ENCODE results near the gene OVOL1. TPM values are rescaled to one million over a fixed set of nuclear protein-coding genes. Genes with fewer than 3 reads are reported as not detected.

OVOL1 gene
- total RNA-seq, 4 donors from 2014 or later: not detected

DNA sequence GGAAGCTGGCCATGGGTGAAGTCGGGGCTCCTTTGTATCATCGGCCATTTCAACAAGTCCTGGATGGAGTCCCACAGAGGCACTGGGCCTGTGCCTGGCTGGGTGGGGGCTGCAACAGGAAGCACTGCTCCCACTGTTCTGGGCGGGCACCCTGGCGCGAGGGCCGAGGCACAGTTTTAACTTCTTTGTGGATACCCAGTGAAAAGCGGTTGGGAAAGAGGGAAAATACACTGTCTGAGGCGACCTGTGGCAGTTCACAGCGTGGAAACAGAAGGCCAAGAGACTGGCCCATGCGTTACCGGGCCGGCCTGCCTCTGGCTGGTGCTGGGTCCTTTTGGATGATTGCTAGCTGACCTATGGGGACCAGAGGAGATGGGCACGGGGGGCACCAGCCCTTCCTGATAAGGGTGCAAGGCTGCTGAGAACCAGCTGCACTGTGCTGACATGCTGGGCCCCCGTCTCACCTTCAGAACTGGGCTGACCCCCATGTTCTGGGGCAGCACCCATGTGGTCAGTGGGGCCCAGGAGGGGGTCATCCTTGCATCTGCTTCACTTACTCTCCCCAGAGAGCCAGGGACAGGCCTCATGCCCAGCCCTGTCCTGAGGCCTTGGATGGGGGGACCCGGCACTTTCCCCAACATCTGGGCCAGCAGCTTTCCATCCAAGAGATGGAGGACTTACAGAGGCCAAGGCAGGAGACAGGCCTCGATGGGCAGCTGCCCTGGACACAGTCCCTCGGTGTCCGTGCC is 4.2 kb downstream of the OVOL1 start:
- Histone ChIP-seq H3K4me3 (no peak overlapping the region), H3K27ac (replicated peaks in 1 of 4) (no peak overlapping the region), H3K4me1 (peaks cover 16 to 24% (median 23%) of the 10 kb centered on the region in 4 donors), H3K36me3 (no peaks in the 10 kb centered on the region), H3K9me3 (no peaks in the 10 kb centered on the region), H3K27me3 (peaks cover 19 to 89% (median 25%) of the 10 kb centered on the region in 4 donors)
- no peak for DNase-seq (ENCODE audit: extremely low spot score)
- intact Hi-C loops (cut with DNase I): no loop called here
- TF ChIP-seq POLR2A (IDR thresholded peaks at IDR 0.05; ENCODE audit: low read depth) (no peak), EP300 (IDR thresholded peaks at IDR 0.05) (no peak), POLR2AphosphoS5 (IDR thresholded peaks at IDR 0.05) (no peak)
- TF ChIP-seq, protein P1, sequence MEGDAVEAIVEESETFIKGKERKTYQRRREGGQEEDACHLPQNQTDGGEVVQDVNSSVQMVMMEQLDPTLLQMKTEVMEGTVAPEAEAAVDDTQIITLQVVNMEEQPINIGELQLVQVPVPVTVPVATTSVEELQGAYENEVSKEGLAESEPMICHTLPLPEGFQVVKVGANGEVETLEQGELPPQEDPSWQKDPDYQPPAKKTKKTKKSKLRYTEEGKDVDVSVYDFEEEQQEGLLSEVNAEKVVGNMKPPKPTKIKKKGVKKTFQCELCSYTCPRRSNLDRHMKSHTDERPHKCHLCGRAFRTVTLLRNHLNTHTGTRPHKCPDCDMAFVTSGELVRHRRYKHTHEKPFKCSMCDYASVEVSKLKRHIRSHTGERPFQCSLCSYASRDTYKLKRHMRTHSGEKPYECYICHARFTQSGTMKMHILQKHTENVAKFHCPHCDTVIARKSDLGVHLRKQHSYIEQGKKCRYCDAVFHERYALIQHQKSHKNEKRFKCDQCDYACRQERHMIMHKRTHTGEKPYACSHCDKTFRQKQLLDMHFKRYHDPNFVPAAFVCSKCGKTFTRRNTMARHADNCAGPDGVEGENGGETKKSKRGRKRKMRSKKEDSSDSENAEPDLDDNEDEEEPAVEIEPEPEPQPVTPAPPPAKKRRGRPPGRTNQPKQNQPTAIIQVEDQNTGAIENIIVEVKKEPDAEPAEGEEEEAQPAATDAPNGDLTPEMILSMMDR (IDR thresholded peaks at IDR 0.05): no peak
- 93% methylated on average over 16 of the region's 18 CpGs for WGBS

DNA sequence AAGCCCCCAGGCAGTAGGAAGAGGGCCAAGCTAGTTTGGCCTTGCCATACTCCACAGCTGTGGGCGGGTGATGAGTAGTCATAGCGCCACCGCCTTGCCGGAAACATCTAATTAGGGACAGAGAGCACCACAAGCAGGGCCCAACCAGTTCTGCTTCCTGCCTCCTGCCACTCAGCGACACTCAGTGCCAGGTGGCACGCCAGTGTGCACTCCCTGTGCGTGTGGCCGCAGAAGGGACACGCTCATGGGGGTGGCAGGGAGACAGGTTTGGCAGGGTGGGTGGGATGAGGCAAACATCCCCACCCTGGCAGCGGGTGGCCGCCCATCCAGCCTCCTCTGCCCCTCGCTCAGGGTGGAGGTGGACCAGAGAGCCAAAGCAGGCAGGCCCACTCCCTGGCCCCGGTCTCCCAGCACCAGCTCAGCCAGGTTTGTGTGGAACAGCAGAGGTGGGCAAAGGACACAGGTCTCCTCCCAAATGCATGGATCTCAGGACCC is 4.9 kb downstream of the OVOL1 start:
- intact Hi-C loops (cut with DNase I): no loop called here
- WGBS: no CpG with 5 or more reads among the region's 13 CpGs

DNA sequence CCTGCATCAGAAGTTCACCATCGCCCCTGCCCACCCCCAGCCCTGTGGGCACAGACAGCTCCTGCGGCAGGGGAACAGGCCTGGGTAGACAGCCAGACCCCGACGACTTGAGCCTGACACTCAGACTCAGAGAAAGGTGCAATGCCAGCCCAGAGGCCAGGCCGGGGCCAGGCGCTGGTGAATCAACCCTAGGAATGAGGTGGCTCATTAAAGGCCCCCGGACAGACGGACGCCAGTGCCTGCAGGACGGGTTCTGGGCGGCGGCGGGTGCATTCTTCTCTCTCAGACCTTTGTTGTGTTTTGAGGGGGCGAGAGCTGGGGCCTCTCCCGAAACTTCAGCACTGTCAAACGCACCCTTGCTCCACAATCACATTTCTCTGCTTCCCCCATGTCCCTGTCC is 5.6 kb downstream of the OVOL1 start:
- TF ChIP-seq POLR2A (IDR thresholded peaks at IDR 0.05; ENCODE audit: low read depth): no peak
- no peak for TF ChIP-seq EP300 (IDR thresholded peaks at IDR 0.05)
- TF ChIP-seq, protein P1 (IDR thresholded peaks at IDR 0.05): no peak
- TF ChIP-seq POLR2AphosphoS5 (IDR thresholded peaks at IDR 0.05): no peak
- Histone ChIP-seq H3K4me1 (peaks cover 6 to 10% (median 9%) of the 10 kb centered on the region in 4 donors), H3K36me3 (no peaks in the 10 kb centered on the region), H3K9me3 (no peaks in the 10 kb centered on the region), H3K27me3 (peaks cover 7 to 89% (median 14%) of the 10 kb centered on the region in 4 donors), H3K27ac (replicated peaks in 1 of 4) (no peak overlapping the region), H3K4me3 (no peak overlapping the region)
- DNase-seq (ENCODE audit: extremely low spot score): no peak
- WGBS: 86% methylated on average over 11 of the region's 16 CpGs
- intact Hi-C loops (cut with DNase I): no loop called here

More for the DNA sequence above, 4.9 kb downstream of the OVOL1 start:
- Histone ChIP-seq H3K9me3 (no peaks in the 10 kb centered on the region), H3K27ac (replicated peaks in 1 of 4) (no peak overlapping the region), H3K4me1 (peaks cover 10 to 17% (median 16%) of the 10 kb centered on the region in 4 donors), H3K27me3 (peaks cover 12 to 89% (median 19%) of the 10 kb centered on the region in 4 donors), H3K36me3 (no peaks in the 10 kb centered on the region), H3K4me3 (no peak overlapping the region)
- DNase-seq (ENCODE audit: extremely low spot score): no peak
- TF ChIP-seq POLR2A (IDR thresholded peaks at IDR 0.05; ENCODE audit: low read depth) (no peak), POLR2AphosphoS5 (IDR thresholded peaks at IDR 0.05) (no peak), EP300 (IDR thresholded peaks at IDR 0.05) (no peak)
- TF ChIP-seq, protein P1 (IDR thresholded peaks at IDR 0.05): no peak

DNA sequence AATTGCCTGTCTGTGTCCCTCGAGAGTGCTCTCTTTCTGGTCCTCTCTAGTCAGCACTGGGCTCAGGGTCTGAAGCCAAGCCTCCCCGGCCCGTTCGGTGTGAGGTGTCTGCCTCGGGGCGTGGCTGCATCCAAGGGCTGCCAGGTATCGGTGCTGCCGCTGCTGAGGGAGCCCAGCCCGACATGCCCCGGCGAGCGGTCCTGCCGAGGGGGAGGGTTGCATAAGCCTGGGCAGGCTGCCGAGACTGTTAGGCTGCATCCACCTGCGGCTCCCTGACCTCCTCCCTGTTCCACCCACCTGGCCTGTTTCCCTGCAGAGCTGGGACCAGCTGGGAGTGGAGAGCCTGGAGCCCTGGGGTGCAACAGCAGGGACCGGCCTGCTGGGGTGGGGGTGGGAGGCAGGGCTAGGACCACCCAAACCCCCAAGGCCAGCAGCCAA is 6.3 kb downstream of the OVOL1 start:
- TF ChIP-seq POLR2AphosphoS5 (IDR thresholded peaks at IDR 0.05) (no peak), EP300 (IDR thresholded peaks at IDR 0.05) (no peak), POLR2A (IDR thresholded peaks at IDR 0.05; ENCODE audit: low read depth) (no peak)
- TF ChIP-seq, protein P1 (IDR thresholded peaks at IDR 0.05): no peak
- peaks cover 0 to 89% (median 7%) of the 10 kb centered on the region in 4 donors for H3K27me3 ChIP-seq
- 86% methylated on average over 6 of the region's 16 CpGs for WGBS
- H3K9me3 ChIP-seq: no peaks in the 10 kb centered on the region
- no peak for DNase-seq (ENCODE audit: extremely low spot score)
- H3K27ac ChIP-seq (replicated peaks in 1 of 4): no peak overlapping the region
- no peak overlapping the region for H3K4me3 ChIP-seq
- H3K4me1 ChIP-seq: peaks cover 1 to 3% (median 2%) of the 10 kb centered on the region in 4 donors
- no peaks in the 10 kb centered on the region for H3K36me3 ChIP-seq
- intact Hi-C loops (cut with DNase I): no loop called here

Measured in esophagus muscularis mucosa (tissue), 4 donors.